SK-N-SH treated with all-trans-retinoic acid at 6 μM for 48 hours (cell line): ENCODE results near the gene DUSP18.
A peak's percentile ranks its signal among the peaks of the same experiment; 100 is the strongest.

ENCODE experiments used
- ATAC-seq: fragments of 200-7000 bp; cut with Tn5 transposase; 3 replicates; pipeline ENCODE4 v1.9.1; 2020; ENCODE audit warnings: mild to moderate bottlenecking, moderate library complexity
- ARNTL ChIP-seq: fragments of 450-650 bp; formaldehyde crosslinking; IDR thresholded peaks from 2 replicates; pipeline ENCODE4 v1.5.0; 2020; ENCODE audit warnings: low read depth, mild to moderate bottlenecking, moderate library complexity, borderline replicate concordance
- BACH2 ChIP-seq: fragments of 250-450 bp; sonication (Bioruptor Pico); IDR thresholded peaks from 2 replicates; pipeline ENCODE4 v1.9.0; 2021; ENCODE audit warnings: mild to moderate bottlenecking, borderline replicate concordance
- CSDC2 ChIP-seq: fragments of 250-450 bp; sonication (Bioruptor Pico); IDR thresholded peaks from 2 replicates; pipeline ENCODE4 v1.5.0; 2020; ENCODE audit warnings: mild to moderate bottlenecking, moderate library complexity
- GLIS3 ChIP-seq: fragments of 250-450 bp; sonication (Bioruptor Pico); IDR thresholded peaks from 2 replicates; pipeline ENCODE4 v1.5.0; 2020; ENCODE audit warnings: mild to moderate bottlenecking, moderate library complexity
- ISL1 ChIP-seq: fragments of 250-450 bp; sonication (Bioruptor Pico); IDR thresholded peaks from 2 replicates; pipeline ENCODE4 v2.1.2; 2022; ENCODE audit warnings: mild to moderate bottlenecking, moderate library complexity
- OSR1 ChIP-seq: fragments of 250-450 bp; sonication (Bioruptor Pico); IDR thresholded peaks from 2 replicates; pipeline ENCODE4 v1.8.0; 2022; ENCODE audit warnings: moderate library complexity, mild to moderate bottlenecking, inconsistent platforms
- PPARA ChIP-seq: fragments of 250-450 bp; sonication (Bioruptor Pico); IDR thresholded peaks from 2 replicates; pipeline ENCODE4 v1.5.0; 2020; ENCODE audit warnings: mild to moderate bottlenecking, borderline replicate concordance
- RARB ChIP-seq: fragments of 250-450 bp; sonication (Bioruptor Pico); IDR thresholded peaks from 2 replicates; pipeline ENCODE4 v1.8.0; 2021; ENCODE audit warnings: mild to moderate bottlenecking, moderate library complexity
- SNAI2 ChIP-seq: fragments of 250-450 bp; sonication (Bioruptor Pico); IDR thresholded peaks from 2 replicates; pipeline ENCODE4 v1.5.0; 2020; ENCODE audit warnings: mild to moderate bottlenecking, moderate library complexity
- TCF4 ChIP-seq: fragments of 250-450 bp; sonication (Bioruptor Pico); IDR thresholded peaks from 2 replicates; pipeline ENCODE4 v1.8.0; 2021; ENCODE audit warnings: mild to moderate bottlenecking, moderate library complexity, borderline replicate concordance
- TOX ChIP-seq: fragments of 250-450 bp; sonication (Bioruptor Pico); IDR thresholded peaks from 2 replicates; pipeline ENCODE4 v1.8.0; 2021; ENCODE audit warnings: mild to moderate bottlenecking, moderate library complexity, borderline replicate concordance
- ZFP3 ChIP-seq: fragments of 250-450 bp; sonication (Bioruptor Pico); IDR thresholded peaks from 2 replicates; pipeline ENCODE4 v1.5.0; 2020; ENCODE audit warnings: mild to moderate bottlenecking, moderate library complexity
- ZFP30 ChIP-seq: fragments of 450-650 bp; formaldehyde crosslinking; IDR thresholded peaks from 2 replicates; pipeline ENCODE4 v1.5.0; 2022; ENCODE audit warnings: mild to moderate bottlenecking, moderate library complexity
- ZNF70 ChIP-seq: fragments of 450-650 bp; formaldehyde crosslinking; IDR thresholded peaks from 2 replicates; pipeline ENCODE4 v1.5.0; 2020; ENCODE audit warnings: mild to moderate bottlenecking, moderate library complexity
- ZNF8 ChIP-seq: fragments of 450-650 bp; formaldehyde crosslinking; IDR thresholded peaks from 2 replicates; pipeline ENCODE4 v1.5.0; 2020; ENCODE audit warnings: mild to moderate bottlenecking, moderate library complexity
- TF ChIP-seq, protein P1 (sequence below): fragments of 250-450 bp; sonication (Bioruptor Pico); IDR thresholded peaks from 2 replicates; pipeline ENCODE4 v1.8.0; 2021; ENCODE audit warnings: low read depth, mild to moderate bottlenecking, moderate library complexity, borderline replicate concordance
- TF ChIP-seq, protein P2 (sequence below): fragments of 250-450 bp; sonication (Bioruptor Pico); IDR thresholded peaks from 2 replicates; pipeline ENCODE4 v1.5.1; 2020; ENCODE audit warnings: low read depth, mild to moderate bottlenecking, moderate library complexity
- TF ChIP-seq, protein P3 (sequence below): fragments of 250-450 bp; sonication (Bioruptor Pico); IDR thresholded peaks from 2 replicates; pipeline ENCODE4 v1.5.0; 2020; ENCODE audit warnings: mild to moderate bottlenecking, moderate library complexity
- TF ChIP-seq, protein P4 (sequence below): fragments of 250-450 bp; sonication (Bioruptor Pico); IDR thresholded peaks from 2 replicates; pipeline ENCODE4 v1.5.1; 2021; ENCODE audit warnings: mild to moderate bottlenecking, moderate library complexity
- TF ChIP-seq, protein P5 (sequence below): fragments of 250-450 bp; sonication (Bioruptor Pico); IDR thresholded peaks from 2 replicates; pipeline ENCODE4 v1.8.0; 2020; ENCODE audit warnings: mild to moderate bottlenecking, moderate library complexity, borderline replicate concordance

Gene DUSP18

DNA sequence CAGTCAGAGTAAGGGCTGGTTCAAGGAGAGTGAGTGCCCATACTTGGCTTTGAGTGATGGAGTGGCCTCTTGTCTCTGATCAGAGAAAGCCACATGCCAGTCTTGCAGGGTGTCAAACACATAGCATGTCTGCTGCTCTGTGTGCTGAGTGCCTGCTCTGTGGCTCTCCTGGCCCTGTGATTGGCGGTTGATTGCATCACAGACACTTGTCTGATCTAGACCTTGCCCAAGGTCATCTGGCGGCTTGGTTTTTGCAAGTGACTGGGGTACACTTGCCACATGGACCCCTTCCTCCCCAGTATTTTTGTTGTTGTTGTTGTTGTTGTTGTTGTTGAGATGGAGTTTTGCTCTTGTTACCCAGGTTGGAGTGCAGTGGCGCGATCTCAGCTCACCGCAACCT lies 37.3 kb upstream of the DUSP18 start:
- no peak for ATAC-seq
- TF ChIP-seq CSDC2 (CRISPR knock-in tag) (no peak), ARNTL (no peak), OSR1 (CRISPR knock-in tag) (no peak), ZNF70 (no peak), TOX (CRISPR knock-in tag) (no peak)
- TF ChIP-seq, protein P1, sequence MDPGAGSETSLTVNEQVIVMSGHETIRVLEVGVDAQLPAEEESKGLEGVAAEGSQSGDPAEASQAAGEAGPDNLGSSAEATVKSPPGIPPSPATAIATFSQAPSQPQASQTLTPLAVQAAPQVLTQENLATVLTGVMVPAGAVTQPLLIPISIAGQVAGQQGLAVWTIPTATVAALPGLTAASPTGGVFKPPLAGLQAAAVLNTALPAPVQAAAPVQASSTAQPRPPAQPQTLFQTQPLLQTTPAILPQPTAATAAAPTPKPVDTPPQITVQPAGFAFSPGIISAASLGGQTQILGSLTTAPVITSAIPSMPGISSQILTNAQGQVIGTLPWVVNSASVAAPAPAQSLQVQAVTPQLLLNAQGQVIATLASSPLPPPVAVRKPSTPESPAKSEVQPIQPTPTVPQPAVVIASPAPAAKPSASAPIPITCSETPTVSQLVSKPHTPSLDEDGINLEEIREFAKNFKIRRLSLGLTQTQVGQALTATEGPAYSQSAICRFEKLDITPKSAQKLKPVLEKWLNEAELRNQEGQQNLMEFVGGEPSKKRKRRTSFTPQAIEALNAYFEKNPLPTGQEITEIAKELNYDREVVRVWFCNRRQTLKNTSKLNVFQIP (CRISPR knock-in tag) = no peak

DNA sequence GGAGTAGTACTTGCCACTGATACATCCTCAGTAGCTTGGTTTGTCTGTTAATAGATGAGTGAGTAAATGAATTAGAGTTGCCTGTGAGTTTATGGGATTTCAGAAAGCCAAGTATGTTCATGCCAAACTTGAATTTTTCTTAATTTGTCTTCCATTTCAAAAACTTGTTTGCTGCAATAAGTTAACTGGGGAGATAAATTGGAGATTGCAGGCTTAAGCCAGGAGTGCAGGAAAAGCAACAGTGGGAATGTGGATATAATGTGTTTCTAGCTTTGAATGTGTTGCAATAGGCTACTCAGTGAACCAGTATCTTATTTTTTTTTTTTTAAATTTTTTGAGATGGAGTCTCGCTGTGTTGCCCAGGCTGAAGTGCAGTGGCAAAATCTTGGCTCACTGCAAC lies 35.2 kb upstream of the DUSP18 start:
- TF ChIP-seq BACH2 (CRISPR knock-in tag) (no peak), TCF4 (CRISPR knock-in tag) (no peak), ZNF8 (CRISPR knock-in tag) (no peak), ZNF70 (no peak), PPARA (CRISPR knock-in tag) (no peak), ISL1 (CRISPR knock-in tag) (no peak), OSR1 (CRISPR knock-in tag) (no peak), ZFP3 (no peak), SNAI2 (CRISPR knock-in tag) (no peak), RARB (no peak)
- TF ChIP-seq, protein P2, sequence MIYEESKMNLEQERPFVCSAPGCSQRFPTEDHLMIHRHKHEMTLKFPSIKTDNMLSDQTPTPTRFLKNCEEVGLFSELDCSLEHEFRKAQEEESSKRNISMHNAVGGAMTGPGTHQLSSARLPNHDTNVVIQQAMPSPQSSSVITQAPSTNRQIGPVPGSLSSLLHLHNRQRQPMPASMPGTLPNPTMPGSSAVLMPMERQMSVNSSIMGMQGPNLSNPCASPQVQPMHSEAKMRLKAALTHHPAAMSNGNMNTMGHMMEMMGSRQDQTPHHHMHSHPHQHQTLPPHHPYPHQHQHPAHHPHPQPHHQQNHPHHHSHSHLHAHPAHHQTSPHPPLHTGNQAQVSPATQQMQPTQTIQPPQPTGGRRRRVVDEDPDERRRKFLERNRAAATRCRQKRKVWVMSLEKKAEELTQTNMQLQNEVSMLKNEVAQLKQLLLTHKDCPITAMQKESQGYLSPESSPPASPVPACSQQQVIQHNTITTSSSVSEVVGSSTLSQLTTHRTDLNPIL = no peak
- no peak for ATAC-seq

DNA sequence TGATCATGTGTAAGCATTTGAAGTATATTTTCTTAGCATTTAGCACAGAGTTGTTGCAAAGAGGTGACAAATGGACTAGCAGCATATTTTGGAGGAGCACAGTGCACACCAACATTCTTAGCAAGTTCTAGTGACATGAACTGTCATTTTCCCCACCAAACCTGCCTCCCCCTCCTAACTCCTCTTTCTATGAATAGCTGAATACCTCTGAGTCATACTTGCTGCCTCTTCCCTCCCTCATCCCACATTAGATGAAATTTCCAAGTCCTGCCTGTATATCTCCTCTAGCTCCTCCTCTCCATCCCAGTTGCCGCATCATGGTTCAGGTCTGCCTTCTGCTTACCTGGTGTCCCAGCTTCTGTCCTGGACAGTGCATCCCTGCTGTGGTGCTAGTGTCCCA lies 34.2 kb upstream of the DUSP18 start:
- TF ChIP-seq BACH2 (CRISPR knock-in tag) = no peak
- no peak for TF ChIP-seq ZNF8 (CRISPR knock-in tag)
- TF ChIP-seq, protein P2 = no peak
- TF ChIP-seq TCF4 (CRISPR knock-in tag) = no peak
- no peak for TF ChIP-seq RARB
- TF ChIP-seq, protein P3, sequence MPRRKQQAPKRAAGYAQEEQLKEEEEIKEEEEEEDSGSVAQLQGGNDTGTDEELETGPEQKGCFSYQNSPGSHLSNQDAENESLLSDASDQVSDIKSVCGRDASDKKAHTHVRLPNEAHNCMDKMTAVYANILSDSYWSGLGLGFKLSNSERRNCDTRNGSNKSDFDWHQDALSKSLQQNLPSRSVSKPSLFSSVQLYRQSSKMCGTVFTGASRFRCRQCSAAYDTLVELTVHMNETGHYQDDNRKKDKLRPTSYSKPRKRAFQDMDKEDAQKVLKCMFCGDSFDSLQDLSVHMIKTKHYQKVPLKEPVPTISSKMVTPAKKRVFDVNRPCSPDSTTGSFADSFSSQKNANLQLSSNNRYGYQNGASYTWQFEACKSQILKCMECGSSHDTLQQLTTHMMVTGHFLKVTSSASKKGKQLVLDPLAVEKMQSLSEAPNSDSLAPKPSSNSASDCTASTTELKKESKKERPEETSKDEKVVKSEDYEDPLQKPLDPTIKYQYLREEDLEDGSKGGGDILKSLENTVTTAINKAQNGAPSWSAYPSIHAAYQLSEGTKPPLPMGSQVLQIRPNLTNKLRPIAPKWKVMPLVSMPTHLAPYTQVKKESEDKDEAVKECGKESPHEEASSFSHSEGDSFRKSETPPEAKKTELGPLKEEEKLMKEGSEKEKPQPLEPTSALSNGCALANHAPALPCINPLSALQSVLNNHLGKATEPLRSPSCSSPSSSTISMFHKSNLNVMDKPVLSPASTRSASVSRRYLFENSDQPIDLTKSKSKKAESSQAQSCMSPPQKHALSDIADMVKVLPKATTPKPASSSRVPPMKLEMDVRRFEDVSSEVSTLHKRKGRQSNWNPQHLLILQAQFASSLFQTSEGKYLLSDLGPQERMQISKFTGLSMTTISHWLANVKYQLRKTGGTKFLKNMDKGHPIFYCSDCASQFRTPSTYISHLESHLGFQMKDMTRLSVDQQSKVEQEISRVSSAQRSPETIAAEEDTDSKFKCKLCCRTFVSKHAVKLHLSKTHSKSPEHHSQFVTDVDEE = no peak
- peak; percentile 86 for ATAC-seq

DNA sequence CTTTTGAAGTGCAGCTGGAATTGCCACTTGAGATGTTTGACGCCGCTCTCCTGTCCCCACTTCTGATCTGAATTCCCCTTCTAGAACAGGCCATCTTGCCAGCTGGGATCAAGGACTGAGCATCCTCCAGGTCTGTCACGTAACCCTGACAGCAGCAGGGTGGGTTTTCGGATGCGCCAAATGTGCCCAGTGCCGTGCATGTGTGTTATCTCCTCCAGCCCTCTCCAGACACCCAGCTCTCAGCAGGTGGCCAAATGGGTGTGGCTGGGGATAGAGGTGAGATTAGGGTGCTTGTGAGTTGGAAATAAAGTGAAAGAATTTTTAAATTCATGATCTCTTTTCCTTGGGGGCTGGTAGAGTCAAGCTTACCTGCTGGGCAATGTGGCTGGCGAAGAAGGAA lies 30.3 kb upstream of the DUSP18 start:
- TF ChIP-seq, protein P4, sequence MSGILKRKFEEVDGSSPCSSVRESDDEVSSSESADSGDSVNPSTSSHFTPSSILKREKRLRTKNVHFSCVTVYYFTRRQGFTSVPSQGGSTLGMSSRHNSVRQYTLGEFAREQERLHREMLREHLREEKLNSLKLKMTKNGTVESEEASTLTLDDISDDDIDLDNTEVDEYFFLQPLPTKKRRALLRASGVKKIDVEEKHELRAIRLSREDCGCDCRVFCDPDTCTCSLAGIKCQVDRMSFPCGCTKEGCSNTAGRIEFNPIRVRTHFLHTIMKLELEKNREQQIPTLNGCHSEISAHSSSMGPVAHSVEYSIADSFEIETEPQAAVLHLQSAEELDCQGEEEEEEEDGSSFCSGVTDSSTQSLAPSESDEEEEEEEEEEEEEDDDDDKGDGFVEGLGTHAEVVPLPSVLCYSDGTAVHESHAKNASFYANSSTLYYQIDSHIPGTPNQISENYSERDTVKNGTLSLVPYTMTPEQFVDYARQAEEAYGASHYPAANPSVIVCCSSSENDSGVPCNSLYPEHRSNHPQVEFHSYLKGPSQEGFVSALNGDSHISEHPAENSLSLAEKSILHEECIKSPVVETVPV (CRISPR knock-in tag) = no peak
- TF ChIP-seq PPARA (CRISPR knock-in tag) (no peak), BACH2 (CRISPR knock-in tag) (no peak), OSR1 (CRISPR knock-in tag) (no peak), GLIS3 (CRISPR knock-in tag) (no peak), ZNF8 (CRISPR knock-in tag) (no peak), SNAI2 (CRISPR knock-in tag) (no peak), ZFP30 (CRISPR knock-in tag) (no peak), ARNTL (no peak), RARB (no peak)
- TF ChIP-seq, protein P5, sequence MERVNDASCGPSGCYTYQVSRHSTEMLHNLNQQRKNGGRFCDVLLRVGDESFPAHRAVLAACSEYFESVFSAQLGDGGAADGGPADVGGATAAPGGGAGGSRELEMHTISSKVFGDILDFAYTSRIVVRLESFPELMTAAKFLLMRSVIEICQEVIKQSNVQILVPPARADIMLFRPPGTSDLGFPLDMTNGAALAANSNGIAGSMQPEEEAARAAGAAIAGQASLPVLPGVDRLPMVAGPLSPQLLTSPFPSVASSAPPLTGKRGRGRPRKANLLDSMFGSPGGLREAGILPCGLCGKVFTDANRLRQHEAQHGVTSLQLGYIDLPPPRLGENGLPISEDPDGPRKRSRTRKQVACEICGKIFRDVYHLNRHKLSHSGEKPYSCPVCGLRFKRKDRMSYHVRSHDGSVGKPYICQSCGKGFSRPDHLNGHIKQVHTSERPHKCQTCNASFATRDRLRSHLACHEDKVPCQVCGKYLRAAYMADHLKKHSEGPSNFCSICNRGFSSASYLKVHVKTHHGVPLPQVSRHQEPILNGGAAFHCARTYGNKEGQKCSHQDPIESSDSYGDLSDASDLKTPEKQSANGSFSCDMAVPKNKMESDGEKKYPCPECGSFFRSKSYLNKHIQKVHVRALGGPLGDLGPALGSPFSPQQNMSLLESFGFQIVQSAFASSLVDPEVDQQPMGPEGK (CRISPR knock-in tag) = no peak
- TF ChIP-seq, protein P1 (CRISPR knock-in tag) = no peak
- TF ChIP-seq, all 23 proteins: peak for 0

More for the DNA sequence above, 30.3 kb upstream of the DUSP18 start:
- no peak for ATAC-seq
